ENCODE results near the gene NAGPA. TPM values are rescaled to one million over a fixed set of nuclear protein-coding genes. Genes with fewer than 3 reads are reported as not detected.

The NAGPA gene
- total RNA-seq, 3 donors from 2014 or later, result 21.5 to 34.7 (median 24.9) TPM

- no peaks in the 10 kb centered on the region for H3K36me3 ChIP-seq (ENCODE audit: low read depth)
- H3K9me3 ChIP-seq, result no peaks in the 10 kb centered on the region
- no peak for ATAC-seq
- no peak for TF ChIP-seq CTCF (IDR thresholded peaks at IDR 0.05)
- no peaks in the 10 kb centered on the region for H3K4me1 ChIP-seq (ENCODE audit: low read depth)
- DNase-seq, result no peak
- no peak overlapping the region for H3K4me3 ChIP-seq
- intact Hi-C loops (cut with DNase I, micrococcal nuclease), result no loop called here
These were observed 8.9 kb upstream of the NAGPA start for GRCh38 chr16:5042574-5043171.

GRCh38 chr16:5041600-5042133, 7.9 kb upstream of the NAGPA start:
- no peak for ATAC-seq
- no peak overlapping the region for H3K4me3 ChIP-seq
- H3K9me3 ChIP-seq, result no peaks in the 10 kb centered on the region
- no peaks in the 10 kb centered on the region for H3K36me3 ChIP-seq (ENCODE audit: low read depth)
- no peaks in the 10 kb centered on the region for H3K4me1 ChIP-seq (ENCODE audit: low read depth)
- DNase-seq, result no peak
- TF ChIP-seq CTCF (IDR thresholded peaks at IDR 0.05), result no peak
- intact Hi-C loops (cut with DNase I, micrococcal nuclease), result no loop called here

- Histone ChIP-seq H3K9me3 (no peaks in the 10 kb centered on the region), H3K4me1 (ENCODE audit: low read depth) (no peaks in the 10 kb centered on the region), H3K36me3 (ENCODE audit: low read depth) (no peaks in the 10 kb centered on the region), H3K4me3 (no peak overlapping the region)
- no peak for TF ChIP-seq CTCF (IDR thresholded peaks at IDR 0.05)
- ATAC-seq (no peak), DNase-seq (no peak)
- intact Hi-C loops (cut with DNase I, micrococcal nuclease), result no loop called here
These were observed 6.7 kb upstream of the NAGPA start for GRCh38 chr16:5040451-5040850.

DNA sequence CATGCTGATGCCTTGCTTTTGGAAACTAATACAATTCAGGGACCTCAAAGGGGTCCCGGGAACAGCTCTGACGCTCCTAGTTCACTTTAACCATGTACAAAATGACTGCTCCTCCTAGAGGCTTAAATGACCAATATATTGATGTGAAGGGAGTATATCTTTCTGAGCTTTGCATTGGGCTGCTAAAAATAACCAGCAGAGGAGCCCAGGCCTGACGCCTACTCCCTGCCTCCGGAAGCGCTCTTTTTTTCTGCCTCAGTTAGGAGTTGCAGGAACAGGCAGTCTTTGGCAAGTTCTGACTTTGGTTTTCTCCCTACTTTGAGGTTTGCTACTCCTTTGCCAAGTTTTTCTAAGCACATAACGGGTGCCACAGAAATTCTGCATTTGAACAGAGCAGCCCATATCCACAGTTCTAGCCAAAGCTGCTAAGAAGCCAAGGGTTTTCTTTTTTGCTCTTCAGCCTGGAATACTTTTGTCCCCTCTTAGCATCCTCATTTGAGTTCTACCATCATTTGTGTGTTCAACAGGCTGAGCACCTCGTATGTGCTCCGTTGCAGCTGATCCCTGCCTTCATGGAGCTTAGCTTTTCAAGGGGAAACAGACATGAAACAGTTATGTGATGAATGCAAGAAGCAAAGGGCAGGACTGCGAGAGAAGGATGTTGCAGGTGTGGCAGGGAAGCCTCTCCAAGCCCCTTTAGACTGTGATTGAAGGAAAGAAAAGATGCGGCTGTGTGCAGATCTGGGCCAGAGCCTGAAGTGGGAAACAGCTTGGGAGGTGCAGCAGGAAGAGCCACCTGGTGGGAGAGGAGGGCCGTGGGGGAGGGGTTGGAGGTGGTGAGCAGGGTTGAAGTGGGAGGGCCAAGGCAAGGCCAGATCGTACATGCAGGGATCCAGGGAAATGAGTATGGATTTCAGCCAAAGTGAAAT, 2.8 kb upstream of the NAGPA start:
- ATAC-seq, result no peak
- Histone ChIP-seq H3K4me1 (ENCODE audit: low read depth) (peaks cover 19% of the 10 kb centered on the region), H3K4me3 (no peak overlapping the region), H3K36me3 (ENCODE audit: low read depth) (no peaks in the 10 kb centered on the region), H3K9me3 (no peaks in the 10 kb centered on the region)
- intact Hi-C loops (cut with DNase I, micrococcal nuclease), result no loop called here
- no peak for TF ChIP-seq CTCF (IDR thresholded peaks at IDR 0.05)
- DNase-seq, result no peak

DNA sequence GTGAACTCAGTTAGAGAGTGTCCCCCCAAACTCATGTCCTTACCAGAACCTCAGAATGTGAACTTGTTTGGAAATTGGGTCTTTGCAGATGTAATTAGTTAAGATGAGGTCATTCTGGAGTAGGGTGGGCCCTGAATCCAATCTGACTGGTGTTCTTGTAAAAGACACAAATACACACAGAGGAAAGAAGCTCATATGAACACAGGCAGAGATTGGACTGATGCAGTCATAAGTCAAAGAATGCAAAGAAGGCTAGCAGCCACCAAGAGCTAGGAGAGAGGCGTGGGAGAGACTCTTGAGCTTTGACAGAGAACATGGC, 2.1 kb upstream of the NAGPA start:
- no peaks in the 10 kb centered on the region for H3K36me3 ChIP-seq (ENCODE audit: low read depth)
- H3K9me3 ChIP-seq, result no peaks in the 10 kb centered on the region
- peaks cover 19% of the 10 kb centered on the region for H3K4me1 ChIP-seq (ENCODE audit: low read depth)
- DNase-seq (no peak), ATAC-seq (no peak)
- H3K4me3 ChIP-seq, result no peak overlapping the region
- intact Hi-C loops (cut with DNase I, micrococcal nuclease), result no loop called here
- no peak for TF ChIP-seq CTCF (IDR thresholded peaks at IDR 0.05)
